HG03108 (cell line): Measurements from ENCODE around the gene TMEFF2.
"Not testable (repeated sequence)": the region's sequence is repeated elsewhere in the genome, so short reads cannot be mapped to it uniquely, and the experiment has no call there.

Source experiments
- ATAC-seq: cut with Tn5 transposase; IDR thresholded peaks from one replicate; pipeline ENCODE4 v1.9.1; 2021; ENCODE audit warnings: moderate library complexity; ENCODE audit not compliant: unreplicated experiment

TMEFF2 gene

GRCh38 chr2:192137451-192137850 lies 57.3 kb downstream of the TMEFF2 start:
- ATAC-seq = no peak

GRCh38 chr2:192132604-192133003 lies 62.1 kb downstream of the TMEFF2 start:
- not testable (repeated sequence) for ATAC-seq

- not testable (repeated sequence) for ATAC-seq
These were observed 64.4 kb downstream of the TMEFF2 start for GRCh38 chr2:192130312-192130711.

GRCh38 chr2:192128655-192129054 lies 66.1 kb downstream of the TMEFF2 start:
- no peak for ATAC-seq

GRCh38 chr2:192127434-192127833 lies 67.3 kb downstream of the TMEFF2 start:
- no peak for ATAC-seq

- ATAC-seq = no peak
These were observed 67.8 kb downstream of the TMEFF2 start for GRCh38 chr2:192126912-192127311.

- ATAC-seq = no peak
These were observed 68.3 kb downstream of the TMEFF2 start for GRCh38 chr2:192126426-192126825.

- no peak for ATAC-seq
These were observed 70.2 kb downstream of the TMEFF2 start for GRCh38 chr2:192124571-192124970.

- ATAC-seq = no peak
These were observed 70.9 kb downstream of the TMEFF2 start for GRCh38 chr2:192123847-192124246.

- ATAC-seq = no peak
These were observed 71.8 kb downstream of the TMEFF2 start for GRCh38 chr2:192122946-192123345.

GRCh38 chr2:192122141-192122540 lies 72.6 kb downstream of the TMEFF2 start:
- no peak for ATAC-seq

GRCh38 chr2:192119536-192119935 lies 75.2 kb downstream of the TMEFF2 start:
- ATAC-seq = no peak

- no peak for ATAC-seq
These were observed 77.0 kb downstream of the TMEFF2 start for GRCh38 chr2:192117705-192118104.

GRCh38 chr2:192111536-192111935 lies 83.2 kb downstream of the TMEFF2 start:
- not testable (repeated sequence) for ATAC-seq

GRCh38 chr2:192099742-192100141 lies 95.0 kb downstream of the TMEFF2 start:
- ATAC-seq = no peak

GRCh38 chr2:192098814-192099491 lies 95.8 kb downstream of the TMEFF2 start:
- no peak for ATAC-seq

GRCh38 chr2:192091476-192091875 lies 103.3 kb downstream of the TMEFF2 start:
- no peak for ATAC-seq

- no peak for ATAC-seq
These were observed 103.8 kb downstream of the TMEFF2 start for GRCh38 chr2:192090911-192091310.

- ATAC-seq = no peak
These were observed 107.3 kb downstream of the TMEFF2 start for GRCh38 chr2:192087398-192087958.

- no peak for ATAC-seq
These were observed 112.6 kb downstream of the TMEFF2 start for GRCh38 chr2:192082121-192082520.

GRCh38 chr2:192080096-192080495 lies 114.6 kb downstream of the TMEFF2 start:
- not testable (repeated sequence) for ATAC-seq

GRCh38 chr2:192073878-192074277 lies 120.9 kb downstream of the TMEFF2 start:
- no peak for ATAC-seq

- no peak for ATAC-seq
These were observed 122.0 kb downstream of the TMEFF2 start for GRCh38 chr2:192072778-192073177.
